GM19328 (cell line): ENCODE measurements around the gene WDR82.

Source experiments
- ATAC-seq: cut with Tn5 transposase; IDR thresholded peaks from one replicate; pipeline ENCODE4 v1.9.1; 2021; ENCODE audit warnings: mild to moderate bottlenecking, moderate library complexity; ENCODE audit not compliant: unreplicated experiment

The WDR82 gene, protein sequence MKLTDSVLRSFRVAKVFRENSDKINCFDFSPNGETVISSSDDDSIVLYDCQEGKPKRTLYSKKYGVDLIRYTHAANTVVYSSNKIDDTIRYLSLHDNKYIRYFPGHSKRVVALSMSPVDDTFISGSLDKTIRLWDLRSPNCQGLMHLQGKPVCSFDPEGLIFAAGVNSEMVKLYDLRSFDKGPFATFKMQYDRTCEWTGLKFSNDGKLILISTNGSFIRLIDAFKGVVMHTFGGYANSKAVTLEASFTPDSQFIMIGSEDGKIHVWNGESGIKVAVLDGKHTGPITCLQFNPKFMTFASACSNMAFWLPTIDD

DNA sequence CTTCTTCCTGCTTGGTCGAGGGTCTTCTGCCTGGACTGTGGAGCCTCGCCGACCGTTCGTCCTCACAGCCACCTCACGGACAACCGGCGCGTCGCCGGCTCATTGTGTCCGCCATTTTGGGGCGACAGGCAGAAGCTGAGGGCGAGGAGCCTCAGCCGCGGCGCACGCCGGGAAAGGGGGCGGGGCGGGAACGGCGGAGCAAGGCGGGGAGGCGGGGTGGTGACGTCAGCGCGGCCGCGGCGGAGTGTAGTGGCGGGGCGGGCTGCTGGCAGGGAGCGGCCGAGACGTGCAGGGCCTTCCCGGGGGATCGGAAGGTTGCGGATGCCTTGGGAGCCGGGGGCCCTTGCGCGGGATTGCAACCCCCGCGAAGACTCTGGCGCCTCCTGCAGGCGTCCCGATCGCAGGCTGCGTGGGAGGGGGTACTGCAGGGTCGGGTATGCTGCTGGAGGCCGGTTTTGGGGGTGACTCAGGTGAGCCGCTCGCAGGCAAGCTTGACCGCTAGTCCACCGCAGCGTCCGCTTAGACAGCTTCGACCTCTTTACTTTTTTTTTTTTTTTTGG, at the start of gene WDR82:
Gene WDR82, minus strand, starts transcription at position 140 of the 560 bp plus-strand sequence. CDS start 288 bp downstream, outside the sequence.
- ATAC-seq = peak; percentile 88

DNA sequence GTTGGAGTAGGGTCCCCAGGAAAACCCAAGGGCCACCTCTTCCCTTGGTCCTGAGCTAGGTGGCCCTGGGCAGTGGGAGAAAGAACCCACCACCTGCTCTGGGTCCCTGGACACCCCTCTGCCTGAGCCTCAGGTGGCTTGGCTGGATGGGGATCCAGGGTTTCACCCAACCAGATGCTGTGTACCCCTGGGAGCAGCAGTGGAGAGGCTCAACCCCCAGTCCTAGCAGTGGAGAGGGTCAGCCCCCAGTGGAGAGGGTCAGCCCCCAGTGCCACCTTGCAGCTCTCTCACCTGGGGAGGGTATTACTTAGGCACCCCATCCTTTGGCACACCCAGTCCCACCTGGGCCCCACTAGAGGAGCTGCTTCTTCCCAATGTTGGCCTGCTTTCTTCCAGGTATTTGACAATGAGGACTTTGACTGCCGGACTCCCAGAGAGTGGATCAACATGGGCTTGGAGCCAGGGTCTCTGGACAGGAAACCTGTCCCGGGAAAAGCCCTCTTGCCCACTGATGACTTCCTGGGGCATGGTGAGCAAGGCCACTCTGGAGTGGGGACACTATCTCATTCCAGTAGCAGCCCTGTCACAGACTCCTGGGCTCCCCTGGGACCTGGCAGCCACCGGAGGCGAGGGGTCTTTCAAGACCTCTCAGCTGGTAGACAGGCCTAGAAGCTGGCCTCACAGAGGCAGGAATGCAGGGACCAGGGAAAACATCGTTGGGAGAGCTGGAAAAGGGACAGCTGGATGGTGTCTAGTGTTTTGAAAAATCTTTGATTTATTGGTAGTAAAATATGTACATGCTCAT, 49.2 kb upstream of the WDR82 start:
- no peak for ATAC-seq

DNA sequence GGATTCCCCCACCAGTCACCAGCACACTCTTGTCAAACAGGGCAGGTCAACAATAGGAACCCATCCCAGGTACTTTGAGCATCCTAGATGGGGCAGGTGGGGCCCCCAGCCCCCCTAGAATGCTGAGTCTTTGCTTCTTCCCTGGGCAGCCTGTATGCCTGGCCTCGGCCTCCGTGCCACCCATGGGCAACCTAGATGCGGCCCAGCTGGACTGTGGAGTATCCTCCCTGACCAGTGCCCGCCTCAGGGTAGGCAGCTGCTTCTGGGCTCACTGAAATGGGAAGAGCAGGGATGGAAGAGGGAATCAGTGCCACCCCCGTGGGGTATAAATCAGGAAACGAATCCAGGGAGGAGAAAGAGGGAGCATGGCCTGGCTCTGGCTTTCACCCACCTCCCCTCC, 48.5 kb upstream of the WDR82 start:
- no peak for ATAC-seq

DNA sequence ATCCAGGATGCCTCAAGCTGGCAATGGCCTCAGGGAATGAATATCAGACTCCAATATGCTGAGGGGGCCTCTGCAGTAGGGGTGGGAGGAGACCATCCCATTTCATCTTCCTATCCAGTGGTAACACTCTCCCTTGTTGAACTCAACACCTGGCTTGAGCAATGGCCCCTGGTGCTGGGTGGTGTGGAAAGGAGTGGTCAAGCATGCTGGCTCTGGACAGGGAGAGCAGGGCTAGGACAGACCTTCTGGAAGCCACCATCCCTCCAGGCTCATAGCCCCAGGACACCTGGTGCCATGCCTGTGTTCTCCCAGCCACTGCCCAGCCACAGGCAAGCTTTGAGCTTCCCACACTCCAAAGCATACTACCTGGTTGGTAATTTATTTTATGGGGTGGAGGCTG, 47.2 kb upstream of the WDR82 start:
- no peak for ATAC-seq

DNA sequence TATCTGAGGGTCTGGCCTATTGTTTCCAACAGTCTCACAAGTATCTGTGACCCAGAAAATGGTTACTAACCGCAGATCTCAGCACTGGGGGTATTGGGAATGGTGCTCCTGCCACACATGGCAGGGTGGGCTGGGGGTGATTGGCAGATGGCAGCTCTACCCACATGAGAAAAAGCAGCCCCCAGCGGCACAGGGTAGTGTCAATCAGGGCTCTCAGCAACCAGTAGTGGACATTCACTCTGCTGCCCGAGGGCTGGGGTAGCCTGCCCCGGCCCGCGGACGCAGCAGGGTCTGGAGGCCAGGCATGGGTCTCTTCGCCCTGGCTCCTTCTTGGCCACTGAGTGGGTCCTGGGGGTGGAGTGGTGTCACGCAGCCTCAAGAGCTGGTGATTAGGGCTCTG, 46.2 kb upstream of the WDR82 start:
- no peak for ATAC-seq

DNA sequence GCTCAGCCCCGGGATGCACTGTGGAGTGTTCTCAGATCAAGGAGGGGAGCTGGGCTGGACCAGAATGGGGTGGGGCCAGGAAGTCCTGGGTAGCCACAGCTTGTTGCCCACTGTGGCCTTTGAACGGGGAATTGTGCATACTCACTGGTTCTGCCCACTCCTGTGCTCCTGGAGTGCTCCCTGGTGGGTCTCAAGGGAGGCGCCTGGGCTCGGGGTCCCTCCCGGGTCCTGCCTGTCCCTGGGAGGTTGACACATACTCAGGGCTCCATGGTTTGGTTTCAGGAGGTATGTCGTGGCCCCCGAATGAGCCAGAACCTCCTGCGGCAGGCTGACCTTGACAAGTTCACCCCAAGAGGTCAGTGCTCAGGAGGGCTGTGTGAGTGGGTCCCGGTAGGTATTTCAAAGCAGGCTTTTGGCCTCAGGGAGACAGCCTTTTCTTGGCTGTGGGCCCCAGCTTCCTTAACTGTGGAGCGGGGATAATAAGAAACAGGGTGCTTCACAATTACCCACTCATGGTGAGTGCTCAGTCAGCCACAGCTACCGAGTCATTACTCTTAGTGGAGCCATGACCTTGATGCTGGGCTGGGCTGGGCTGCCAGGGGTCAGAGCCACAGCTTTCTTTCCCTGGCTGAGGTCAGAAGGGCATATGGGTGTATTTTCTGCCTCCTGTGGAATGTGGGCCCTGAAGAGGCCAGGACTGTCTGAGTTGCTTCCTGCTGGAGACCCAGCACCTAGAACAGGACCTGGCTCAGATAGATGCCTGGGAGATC, 45.3 kb upstream of the WDR82 start:
- no peak for ATAC-seq

DNA sequence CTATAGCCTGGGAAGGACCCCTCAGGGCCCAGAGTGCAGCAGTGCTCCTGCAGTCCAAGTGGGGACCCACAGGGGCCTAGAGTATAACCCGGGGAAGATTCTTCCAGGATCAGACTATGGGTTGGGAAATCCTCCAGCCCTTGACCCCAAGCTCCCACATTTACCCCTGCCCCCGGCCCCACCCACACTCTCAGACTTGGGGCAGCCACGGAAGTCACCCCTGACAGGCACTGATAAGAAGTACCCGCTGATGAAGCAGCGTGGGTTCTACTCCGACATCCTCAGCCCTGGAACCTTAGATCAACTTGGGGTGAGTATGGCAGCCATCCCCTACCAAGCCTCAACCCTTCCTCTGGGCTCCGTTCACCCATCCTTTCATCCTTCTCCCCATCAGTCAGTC, 44.0 kb upstream of the WDR82 start:
- no peak for ATAC-seq

DNA sequence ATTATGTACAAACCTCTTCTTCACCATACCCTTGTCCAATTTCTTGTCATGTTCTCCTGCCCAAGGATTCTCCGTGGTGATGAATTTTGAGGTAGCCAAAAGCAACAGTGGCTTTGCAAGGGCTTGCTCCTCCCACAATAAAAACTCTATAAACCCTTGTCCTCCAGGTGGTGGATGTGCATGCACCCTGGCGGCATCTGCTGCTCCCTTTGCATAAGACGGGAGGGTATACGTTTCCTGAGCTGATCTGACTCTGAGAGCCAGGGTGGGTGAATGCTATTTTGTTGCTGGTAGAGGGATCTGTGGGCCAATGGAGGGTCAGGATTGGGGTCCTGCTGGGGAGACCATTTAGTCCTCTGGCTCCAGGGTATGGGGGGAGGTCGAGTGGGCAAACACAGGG, 43.0 kb upstream of the WDR82 start:
- ATAC-seq = no peak

DNA sequence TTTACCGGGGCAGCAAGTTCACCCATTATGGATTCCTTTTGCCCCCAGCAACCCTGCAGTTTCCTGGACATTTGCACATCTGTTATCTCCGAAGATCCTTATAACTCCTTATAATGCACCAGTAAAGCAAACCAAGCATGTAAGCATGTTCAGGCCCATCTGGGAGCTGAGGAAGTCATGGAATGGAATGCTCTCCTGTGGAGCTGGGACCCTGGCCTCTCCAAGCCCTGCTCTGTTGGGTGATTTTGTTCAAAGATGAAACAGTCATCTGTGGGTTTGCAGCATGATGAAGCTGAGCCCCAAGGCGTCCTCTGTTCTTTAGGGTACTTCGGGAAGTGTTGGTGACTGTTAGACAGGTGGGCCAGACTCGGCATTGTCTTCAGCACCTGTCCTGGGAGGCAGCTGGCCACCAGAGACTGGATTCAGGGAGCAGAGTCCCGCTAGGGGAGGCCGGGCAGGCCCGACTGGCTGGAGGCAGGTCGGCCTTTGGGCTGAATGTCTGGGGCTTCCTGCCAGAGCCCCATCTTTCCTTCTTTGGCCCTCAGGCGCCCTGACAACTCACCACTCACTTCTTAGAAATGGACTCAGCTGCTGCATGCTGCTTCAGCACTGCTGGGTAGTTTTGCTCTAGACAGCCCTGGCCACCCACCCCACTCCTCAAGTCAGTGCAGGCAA, 41.6 kb upstream of the WDR82 start:
- ATAC-seq = no peak

DNA sequence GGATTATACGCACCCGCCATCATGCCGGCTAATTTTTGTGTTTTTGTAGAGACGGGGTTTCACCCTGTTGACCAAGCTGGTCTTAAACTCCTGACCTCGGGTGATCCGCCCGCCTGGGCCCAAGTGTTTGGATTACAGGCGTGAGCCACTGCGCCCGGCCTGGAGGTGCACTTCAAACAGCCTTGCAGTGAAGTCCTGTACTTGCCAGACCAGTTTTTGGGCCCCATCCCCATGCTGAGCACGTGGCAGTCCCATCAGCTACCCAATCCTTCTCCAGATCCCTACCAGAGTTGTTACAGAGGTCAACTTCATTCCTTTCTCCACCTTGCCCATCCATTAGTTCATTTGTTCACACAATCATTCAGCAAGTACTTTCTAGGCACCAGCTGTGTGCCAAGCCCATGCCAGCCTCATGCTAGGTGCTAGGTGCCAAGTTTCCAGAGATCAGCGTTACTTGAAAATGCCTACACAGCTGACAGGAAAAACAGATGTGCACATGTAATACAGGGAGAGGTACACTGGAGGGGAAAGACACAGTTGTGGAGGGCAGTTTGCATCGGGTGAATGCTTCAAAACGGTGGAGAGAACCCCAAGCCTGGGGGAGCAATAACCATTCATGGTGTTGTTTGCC, 39.9 kb upstream of the WDR82 start:
- ATAC-seq = no peak

DNA sequence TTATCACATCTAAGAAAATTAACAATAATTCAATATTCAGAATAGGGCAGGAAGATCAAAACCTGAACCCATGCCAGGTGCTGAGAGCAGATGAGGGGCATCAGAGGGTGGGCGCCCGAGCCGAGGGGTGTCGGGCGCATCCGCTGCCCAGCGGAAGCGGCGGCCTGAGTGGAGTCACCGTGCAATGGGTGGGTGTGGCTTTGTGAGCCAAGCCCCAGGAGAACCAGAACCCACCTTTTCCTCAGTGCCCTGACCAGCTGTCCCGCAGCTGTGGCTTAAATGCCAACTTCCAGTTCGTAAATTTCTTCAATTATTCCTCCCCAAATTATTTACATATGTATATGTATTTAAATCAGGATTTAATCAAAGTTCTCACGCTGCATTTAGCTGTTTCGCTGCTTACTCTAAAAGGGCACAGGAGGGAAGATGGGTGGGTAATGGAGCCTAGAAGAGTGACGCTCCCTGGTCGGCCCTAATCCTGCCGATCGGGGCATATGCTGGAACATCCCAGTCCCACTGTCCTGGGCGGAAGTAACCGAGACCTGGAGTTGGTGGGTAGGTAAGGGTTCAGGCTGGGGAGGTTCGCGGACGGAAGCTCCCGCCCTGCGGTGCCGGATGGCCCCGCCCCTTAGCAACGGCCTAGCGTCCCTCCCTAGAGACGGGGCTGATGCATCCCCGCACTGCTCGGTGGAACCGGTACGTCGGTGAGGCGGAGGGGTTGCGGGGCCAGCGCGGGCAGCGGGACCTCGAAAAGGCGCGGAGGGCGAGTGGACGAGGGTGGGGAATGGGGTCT, 39.0 kb upstream of the WDR82 start:
- no peak for ATAC-seq

DNA sequence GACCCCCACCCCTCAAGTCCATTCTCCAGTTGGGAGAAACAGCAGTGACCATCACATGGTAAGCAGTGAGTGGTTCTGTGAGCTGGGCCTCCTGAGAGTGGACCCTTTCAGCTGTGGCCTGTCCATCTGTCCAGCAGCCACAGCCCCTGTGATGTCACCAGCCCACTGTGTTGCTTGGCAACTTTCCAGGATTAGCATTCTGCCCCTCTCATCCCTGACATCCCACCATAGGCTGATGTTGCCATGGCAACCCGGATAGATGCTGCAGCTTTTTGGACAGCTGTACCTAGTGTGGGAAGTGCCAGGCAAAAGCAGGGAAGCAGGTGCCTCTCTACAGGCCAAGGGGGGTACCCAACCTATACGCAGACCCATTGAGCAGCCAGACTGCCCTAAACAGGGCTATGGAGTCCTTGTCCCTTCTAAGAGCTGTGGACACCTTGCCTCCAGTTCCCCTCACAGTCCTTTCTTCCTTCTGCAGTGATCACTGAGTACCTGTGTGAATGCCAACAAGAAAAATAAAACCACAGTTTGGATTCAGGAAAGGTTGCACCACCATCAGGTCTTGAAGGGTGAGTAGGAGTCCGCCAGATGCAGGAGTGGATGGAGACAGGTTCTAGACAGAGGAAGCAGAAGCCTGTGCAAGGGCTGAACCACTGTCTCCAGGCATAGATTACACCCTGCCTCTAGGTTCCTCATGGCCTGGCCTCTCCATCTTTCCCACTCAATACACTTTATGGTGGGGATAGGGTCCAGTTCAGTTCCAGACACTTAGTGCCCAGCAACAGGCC, 37.7 kb upstream of the WDR82 start, which contains the start of gene DNAH1:
Gene DNAH1, plus strand, starts transcription at position 343 of the 788 bp plus-strand sequence. CDS start 6,124 bp downstream, outside the sequence.
- ATAC-seq = no peak

DNA sequence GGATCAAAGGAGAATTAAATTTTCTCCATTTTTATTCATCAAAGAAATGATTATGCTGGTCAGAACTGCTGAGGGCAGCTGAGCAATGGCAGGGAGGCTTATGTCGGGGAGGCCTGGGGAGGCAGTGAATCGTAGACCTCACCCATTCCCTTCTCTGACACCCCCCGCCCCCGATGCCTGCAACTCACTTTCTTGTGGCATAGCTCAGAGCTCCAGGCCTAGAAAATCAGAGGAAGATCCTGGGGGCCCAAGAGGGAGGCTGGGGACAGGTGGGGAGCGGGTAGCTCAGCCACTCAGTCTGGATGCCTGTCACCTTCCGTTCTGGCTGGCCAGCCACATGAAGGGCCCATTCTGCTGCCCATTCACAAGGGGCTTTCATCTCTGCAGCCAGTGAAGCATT, 36.6 kb upstream of the WDR82 start:
- no peak for ATAC-seq

DNA sequence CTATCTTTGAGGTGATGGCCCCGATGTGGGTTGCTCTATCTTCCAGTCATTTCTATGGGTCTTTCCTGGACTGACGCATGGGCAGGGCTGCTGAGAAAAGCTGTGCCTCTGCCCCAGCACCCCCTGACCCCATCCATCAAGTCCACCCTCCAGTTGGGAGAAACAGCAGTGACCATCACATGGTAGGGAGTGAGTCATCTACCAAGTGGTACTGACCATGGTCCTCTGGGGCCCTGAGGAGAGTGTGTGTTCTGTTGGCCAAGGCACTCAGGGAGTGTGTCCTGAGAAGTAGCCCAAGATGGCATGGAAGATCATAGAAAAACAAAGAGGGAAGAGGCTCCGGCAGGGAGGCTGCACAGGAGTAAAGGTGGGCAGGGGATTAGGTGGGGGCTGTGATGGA, 36.0 kb upstream of the WDR82 start:
- no peak for ATAC-seq

DNA sequence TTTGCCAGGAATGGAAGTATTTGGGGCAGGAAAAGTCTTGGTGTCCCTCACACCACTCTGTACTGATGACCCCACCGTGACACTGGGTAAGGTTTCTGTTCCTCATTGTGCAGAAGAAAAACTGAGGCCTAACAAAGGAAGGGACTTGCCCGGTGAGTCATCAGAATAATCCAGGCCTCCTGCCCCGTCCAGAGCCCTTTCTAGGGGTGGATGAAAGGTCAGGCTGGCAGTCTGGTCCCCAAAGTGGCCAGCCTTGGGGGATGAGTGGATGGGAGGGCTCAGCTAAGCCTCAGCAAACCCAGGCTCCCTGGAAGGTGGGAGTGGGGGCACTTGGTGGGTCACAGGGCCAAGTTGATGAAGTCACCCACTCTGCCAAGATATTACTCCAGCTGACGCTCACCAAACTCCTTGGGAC, 35.3 kb upstream of the WDR82 start:
- ATAC-seq = peak; percentile 77

DNA sequence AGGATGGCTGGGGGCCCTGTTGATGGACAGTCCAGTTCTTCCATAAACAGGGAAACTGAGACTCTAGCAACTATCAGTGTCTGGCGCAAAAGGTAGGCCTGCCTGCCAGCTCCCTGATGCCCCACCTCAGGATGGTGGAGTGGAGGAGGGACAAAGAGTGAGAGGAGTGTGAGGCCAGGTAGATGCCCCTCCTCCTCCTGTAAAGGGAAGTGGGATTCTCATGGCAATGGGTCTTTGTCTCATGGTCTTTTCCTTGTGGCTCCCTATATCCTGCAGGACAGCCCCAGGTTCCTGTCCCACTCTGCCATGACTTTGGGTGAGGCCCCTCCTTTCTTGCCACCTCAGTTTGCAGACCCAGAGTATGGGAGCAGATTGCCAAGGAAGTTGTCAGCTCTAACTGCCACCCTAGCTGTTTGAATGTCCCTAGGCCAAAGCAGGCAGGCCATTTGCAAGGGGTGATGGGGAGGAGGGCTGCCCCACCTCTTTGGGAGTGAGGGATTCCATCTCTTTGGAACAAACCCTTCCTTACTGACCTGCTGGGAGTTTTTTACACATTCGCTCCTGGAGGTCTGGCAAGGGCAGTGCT, 34.8 kb upstream of the WDR82 start:
- peak; percentile 11 for ATAC-seq

DNA sequence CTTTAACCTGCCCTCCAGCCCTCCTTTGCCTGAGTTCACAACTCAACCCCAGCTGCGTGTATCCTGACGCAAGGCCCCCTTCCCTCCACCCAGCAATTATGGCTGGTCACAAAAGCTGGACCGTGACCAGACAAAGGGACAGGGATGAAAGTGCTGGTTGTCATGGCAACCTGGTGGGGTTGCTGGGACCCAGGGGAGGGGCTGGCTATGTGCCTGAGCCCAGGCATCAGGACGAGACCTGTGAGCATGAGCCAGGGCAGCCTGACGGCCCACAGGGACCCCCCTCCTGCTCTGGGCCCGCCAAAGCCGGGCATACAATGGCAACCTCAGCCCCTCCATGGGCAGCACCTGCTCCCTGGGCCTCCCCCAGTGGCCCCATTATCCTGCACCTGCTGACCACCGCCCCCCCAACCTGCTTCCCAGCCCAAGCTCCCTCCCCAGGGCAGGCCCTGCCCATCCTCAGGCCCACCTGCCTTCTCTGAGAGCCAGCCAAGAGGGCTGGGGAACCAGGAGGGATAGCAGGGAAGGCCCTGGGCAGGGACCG, 33.2 kb upstream of the WDR82 start:
- no peak for ATAC-seq
